Epithelial cell of esophagus (primary cell): ENCODE results near the gene GP1BA.
A peak's percentile ranks its signal among the peaks of the same experiment; 100 is the strongest.

ENCODE experiments used
- DNase-seq: peaks from one replicate; pipeline ENCODE4 v3.0.0; 2010; ENCODE audit warnings: low read depth
- H3K4me3 ChIP-seq: 2 replicates; pipeline ENCODE4 v1.5.1; 2011; ENCODE audit warnings: mild to moderate bottlenecking, low read length, control low read depth
- TF ChIP-seq, protein P1 (sequence below): IDR thresholded peaks from 2 replicates; pipeline ENCODE4 v1.5.1; 2011; ENCODE audit warnings: low read depth, mild to moderate bottlenecking, low read length, control low read depth, inconsistent platforms; ENCODE audit not compliant: insufficient read depth; ENCODE audit errors: missing control alignments

GP1BA gene

DNA sequence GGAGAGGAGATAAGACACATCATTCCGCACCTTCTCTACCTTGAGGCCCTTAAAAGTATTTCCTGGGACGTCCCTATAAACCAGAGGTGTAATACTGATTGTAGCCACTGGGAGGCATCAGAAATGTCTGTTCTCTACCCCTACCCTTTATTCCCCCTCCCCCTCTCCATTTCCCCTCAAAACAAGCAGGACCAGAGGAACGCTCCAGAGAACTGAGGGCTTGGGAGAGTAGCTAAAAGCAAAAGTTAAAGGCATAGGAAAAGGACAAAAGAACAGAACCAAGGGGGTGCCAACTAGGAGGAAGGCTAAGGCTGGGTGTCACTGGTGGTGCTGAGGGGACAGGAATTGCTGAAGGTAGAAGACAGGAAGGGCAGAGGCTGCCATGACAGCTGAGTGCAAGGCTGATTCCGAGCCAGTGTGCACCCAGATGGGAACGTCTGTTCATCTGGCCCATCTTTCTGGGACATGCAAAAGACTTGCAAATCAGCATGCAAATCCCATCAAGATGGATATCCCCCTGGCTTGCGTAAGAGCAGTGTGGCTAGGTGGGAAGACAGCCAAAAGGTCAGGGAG, 48.7 kb downstream of the GP1BA start:
- no peak overlapping the region for H3K4me3 ChIP-seq
- TF ChIP-seq, protein P1, sequence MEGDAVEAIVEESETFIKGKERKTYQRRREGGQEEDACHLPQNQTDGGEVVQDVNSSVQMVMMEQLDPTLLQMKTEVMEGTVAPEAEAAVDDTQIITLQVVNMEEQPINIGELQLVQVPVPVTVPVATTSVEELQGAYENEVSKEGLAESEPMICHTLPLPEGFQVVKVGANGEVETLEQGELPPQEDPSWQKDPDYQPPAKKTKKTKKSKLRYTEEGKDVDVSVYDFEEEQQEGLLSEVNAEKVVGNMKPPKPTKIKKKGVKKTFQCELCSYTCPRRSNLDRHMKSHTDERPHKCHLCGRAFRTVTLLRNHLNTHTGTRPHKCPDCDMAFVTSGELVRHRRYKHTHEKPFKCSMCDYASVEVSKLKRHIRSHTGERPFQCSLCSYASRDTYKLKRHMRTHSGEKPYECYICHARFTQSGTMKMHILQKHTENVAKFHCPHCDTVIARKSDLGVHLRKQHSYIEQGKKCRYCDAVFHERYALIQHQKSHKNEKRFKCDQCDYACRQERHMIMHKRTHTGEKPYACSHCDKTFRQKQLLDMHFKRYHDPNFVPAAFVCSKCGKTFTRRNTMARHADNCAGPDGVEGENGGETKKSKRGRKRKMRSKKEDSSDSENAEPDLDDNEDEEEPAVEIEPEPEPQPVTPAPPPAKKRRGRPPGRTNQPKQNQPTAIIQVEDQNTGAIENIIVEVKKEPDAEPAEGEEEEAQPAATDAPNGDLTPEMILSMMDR: peak; percentile 73
- peak; percentile 57 for DNase-seq

- no peak for DNase-seq
- TF ChIP-seq, protein P1: no peak
- H3K4me3 ChIP-seq: no peak overlapping the region
These were observed 50.2 kb downstream of the GP1BA start for GRCh38 chr17:4982305-4982704.
